Measurements from ENCODE around the gene RASGRP2.

The RASGRP2 gene

DNA sequence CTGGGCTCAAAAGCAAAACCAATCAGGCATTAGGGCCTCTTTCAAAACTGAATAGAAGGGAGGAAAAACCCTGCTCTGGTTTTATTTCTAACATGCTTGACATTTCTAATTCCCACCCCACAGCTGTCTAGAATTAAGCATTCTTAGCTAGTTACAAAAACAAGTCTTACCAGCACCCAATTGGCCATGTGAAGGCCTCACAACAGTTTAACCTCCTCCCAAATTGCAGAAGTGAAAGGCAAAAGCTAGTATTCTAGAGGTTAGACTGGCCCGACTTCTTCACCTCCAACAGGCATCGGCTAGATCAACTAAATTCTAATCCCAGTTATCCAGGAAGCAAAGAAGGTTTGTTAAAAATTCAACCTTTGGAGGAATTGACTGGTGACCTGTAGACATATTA, 27.9 kb upstream of the RASGRP2 start:
- no peak for DNase-seq (ENCODE audit: low spot score)
- no peak for FAIRE-seq

GRCh38 chr11:64770120-64770519, 26.2 kb upstream of the RASGRP2 start:
- DNase-seq (ENCODE audit: low spot score) (no peak), FAIRE-seq (no peak)

- FAIRE-seq, result no peak
- no peak for DNase-seq (ENCODE audit: low spot score)
Observed at GRCh38 chr11:64769283-64769682, 25.3 kb upstream of the RASGRP2 start.

DNA sequence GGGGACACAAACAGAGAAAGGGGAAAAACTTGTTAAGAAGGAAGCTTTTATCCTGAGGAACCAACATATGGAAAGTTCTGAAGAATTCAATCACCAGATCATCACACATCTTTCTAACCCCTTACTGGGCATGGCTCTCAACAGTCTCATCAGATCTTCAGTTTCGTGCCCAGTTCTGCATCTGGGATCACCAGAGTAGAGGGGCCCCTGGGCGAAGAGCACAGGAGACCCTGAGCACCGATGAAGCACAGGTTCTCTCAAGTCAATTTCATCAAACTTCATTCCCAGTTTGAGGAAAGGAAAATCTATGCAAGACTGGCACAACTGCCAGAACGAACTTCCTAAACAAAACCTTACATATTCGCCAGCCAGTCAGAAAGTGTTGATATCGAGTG, 24.4 kb upstream of the RASGRP2 start:
- DNase-seq (ENCODE audit: low spot score) (no peak), FAIRE-seq (no peak)

GRCh38 chr11:64767344-64768299, 23.7 kb upstream of the RASGRP2 start:
- no peak for FAIRE-seq

GRCh38 chr11:64766881-64767280, 22.9 kb upstream of the RASGRP2 start:
- no peak for FAIRE-seq

More at GRCh38 chr11:64767344-64768299, 23.7 kb upstream of the RASGRP2 start:
- peak; percentile 57 for DNase-seq (ENCODE audit: low spot score)

GRCh38 chr11:64765851-64766665, 22.1 kb upstream of the RASGRP2 start:
- DNase-seq (ENCODE audit: low spot score), result no peak
- no peak for FAIRE-seq

More at GRCh38 chr11:64766881-64767280, 22.9 kb upstream of the RASGRP2 start:
- DNase-seq (ENCODE audit: low spot score), result no peak

- no peak for DNase-seq (ENCODE audit: low spot score)
- no peak for FAIRE-seq
Observed at GRCh38 chr11:64765291-64765850, 21.4 kb upstream of the RASGRP2 start.

DNA sequence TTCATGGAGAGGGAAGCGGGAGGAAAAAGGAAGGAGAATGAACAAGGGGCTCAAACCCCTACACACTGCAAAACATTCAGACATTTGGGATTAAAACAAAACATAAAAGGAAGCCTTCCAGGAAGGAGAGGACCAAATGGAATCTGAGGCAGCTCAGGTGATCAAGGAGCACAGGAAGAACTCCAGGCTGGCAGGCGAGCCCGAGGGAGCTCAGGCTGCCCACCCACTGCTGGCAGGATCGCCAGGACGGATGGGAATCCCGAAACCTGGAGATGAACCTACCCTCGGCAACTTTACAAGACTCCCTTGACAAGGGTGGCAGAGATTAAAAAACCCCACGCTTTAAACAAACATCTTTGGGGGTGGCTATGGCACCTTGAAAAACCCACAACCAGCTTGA, 20.8 kb upstream of the RASGRP2 start:
- no peak for DNase-seq (ENCODE audit: low spot score)
- no peak for FAIRE-seq

DNA sequence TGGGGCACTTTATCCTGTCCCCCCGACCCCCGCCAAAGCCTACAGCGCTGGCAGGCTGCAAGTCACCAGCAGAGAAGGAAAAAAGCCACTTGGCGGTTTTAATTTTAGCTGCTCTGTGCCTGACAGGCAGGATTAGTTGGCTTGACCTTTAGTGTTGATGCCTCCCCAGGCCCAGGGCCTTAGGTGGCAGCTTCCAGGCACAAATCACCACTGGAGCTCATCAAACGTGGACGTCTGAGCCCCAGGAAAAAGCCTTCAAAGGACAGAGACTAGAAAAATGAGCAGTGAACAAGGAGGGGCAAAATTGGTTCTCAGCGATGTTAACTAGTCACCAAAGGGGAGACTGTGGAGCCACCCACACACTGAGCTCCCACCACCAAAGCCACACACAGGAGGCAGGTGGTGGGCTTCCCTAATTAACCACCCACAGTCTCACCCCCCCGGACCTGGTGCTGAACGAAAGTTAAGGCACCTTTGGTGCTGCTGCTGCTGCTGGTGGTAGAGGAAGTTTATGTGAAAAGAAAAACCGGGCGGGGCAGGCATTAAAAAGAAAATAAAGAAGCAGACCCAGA, 20.2 kb upstream of the RASGRP2 start:
- no peak for DNase-seq (ENCODE audit: low spot score)
- no peak for FAIRE-seq

DNA sequence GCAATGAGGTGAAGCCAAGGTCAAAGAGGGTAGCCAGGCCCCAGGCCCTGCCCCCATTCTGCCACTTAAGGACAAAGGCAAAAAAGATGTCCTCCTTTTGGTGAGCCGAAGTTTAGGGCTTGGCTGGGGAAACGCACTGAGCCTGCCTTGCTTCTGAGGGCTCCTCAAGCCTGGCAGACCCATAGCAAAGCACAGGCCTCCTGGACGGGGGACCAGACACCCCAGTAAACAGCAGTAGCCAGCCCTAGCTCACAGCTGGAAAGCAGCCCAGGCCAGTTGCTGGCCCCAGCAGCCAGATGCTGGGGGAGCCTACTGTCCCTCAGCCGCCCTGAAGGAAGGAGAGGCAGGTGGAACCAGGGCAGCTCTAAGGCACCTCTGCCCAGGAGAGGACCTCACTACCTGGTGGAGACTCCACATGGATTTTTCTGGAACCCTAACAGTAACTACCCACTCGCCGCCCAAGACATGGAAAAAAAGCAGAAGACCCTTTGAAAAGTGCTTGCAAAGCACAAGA, 19.6 kb upstream of the RASGRP2 start:
- FAIRE-seq (no peak), DNase-seq (ENCODE audit: low spot score) (no peak)

- FAIRE-seq (no peak), DNase-seq (ENCODE audit: low spot score) (no peak)
Observed at GRCh38 chr11:64762674-64763525, 19.0 kb upstream of the RASGRP2 start.

DNA sequence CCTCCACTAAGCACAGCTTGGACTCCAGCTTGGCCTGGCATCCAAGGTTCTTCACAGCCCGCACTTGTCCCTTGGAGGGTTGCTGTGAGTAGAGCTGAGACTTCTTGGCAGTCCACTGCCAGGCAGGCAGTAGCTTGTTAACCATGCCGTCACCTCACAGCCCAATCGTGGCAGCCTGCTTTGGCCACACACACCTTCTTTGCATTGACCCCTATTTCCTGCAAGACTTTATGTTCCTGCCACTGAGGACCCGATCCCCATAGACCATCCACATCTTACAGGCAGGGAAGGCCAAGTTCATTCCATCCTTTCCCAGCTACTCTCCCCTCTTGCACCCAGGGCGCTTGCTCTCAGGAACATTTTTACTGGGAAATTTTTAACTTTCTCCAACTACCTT, 18.3 kb upstream of the RASGRP2 start:
- FAIRE-seq (peak; percentile 48), DNase-seq (ENCODE audit: low spot score) (peak; percentile 4)

- DNase-seq (ENCODE audit: low spot score), result no peak
Observed at GRCh38 chr11:64760759-64761420, 16.9 kb upstream of the RASGRP2 start.

DNA sequence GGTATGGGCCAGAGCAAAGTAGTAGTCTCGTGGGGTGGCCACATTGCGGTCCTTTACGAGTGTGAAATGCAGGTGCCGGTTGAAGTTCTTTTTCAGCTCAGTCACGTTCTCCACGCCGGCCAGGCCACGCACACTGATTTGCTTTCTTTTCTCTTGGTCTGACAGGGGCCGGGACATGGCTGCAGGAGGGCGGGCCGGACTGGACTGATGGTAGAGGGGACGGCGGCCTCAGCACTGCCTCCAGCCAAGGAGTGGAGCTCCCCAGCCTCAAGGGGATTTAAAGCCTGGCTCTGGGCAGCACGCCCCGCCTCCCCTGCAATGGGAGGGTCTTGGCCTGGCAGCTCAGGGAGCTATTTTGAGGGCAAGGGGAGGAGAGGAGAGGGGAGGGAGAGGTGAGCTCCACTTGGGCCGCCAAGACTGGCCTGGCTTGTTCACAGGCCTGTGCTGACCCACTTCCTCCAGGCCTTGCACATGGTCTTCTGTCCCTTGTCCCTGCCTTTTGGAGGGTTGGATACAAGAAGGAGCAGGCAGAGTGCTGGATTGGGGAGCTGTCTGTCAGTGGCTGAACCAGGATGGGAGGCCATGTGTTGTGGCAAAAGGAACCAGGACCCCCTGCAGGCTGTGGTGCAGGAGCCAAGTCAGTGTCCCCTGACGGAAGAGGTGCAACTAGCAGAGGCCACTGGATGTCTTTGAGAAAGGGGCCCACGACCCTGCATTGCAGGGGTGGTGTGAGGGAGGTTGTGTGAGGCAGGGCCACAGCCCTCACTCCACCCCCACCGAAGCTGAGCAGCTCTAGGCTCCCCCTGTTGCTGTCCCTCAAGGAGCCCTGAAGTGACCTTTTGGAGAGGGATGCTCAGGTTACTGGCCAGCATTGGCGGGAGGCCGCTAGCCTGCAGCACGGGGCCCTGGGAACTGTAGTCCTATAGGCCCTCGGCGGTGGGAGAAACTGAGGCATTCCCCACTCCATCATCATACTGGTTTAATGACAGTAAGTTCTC, 16.1 kb upstream of the RASGRP2 start, which contains the start of gene PYGM:
TSS of gene PYGM (minus strand) at position 253 of the 998 bp plus-strand sequence. CDS start at position 177, 76 bp downstream.
- FAIRE-seq (no peak), DNase-seq (ENCODE audit: low spot score) (peak; percentile 7)

More at GRCh38 chr11:64760759-64761420, 16.9 kb upstream of the RASGRP2 start:
- no peak for FAIRE-seq

GRCh38 chr11:64759131-64759721, 15.3 kb upstream of the RASGRP2 start:
- FAIRE-seq (no peak), DNase-seq (ENCODE audit: low spot score) (no peak)

DNA sequence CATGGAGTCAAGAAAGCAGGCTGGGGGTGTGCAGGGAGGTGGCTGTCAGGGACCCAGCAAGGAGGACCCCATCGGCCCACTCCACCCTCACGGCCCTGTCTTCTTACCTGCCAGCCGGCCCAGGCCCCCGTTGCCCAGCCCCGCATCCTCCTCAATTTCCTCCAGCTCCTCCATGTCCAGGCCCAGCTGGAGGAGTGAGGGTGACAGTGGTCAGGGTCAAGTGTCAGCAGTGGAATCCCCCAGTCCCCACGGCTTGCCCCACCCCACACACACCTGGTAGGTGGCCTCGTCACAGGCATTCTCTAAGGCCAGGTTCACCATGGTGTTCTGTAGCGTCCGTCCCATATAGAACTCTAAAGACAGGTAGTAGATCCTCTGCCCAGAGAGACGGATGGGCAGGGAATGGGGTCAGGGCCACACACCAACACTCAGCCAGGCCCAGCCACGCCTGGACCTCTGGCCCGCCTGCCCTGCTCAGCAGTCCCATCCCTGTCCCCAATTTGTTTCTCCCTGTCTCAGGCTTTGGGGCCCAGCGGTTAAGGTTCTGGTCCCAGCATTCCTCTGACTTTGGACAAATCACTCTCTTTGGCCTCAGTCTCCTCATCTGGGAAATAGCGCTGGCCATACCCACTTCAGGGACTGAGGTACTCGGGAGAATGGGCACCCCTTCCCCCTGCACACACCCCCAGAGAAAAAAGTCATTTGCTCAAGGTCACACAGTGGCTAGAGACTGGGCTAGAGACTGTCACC, 14.6 kb upstream of the RASGRP2 start:
- no peak for FAIRE-seq
- DNase-seq (ENCODE audit: low spot score), result no peak
